Right lung (tissue), 5 donors: ENCODE measurements around the gene PNRC2. TPM values are rescaled to one million over a fixed set of nuclear protein-coding genes. Genes with fewer than 3 reads are reported as not detected.
"Not testable (repeated sequence)": the region's sequence is repeated elsewhere in the genome, so short reads cannot be mapped to it uniquely, and the experiment has no call there.

ENCODE experiments used
- DNase-seq, 2 donors: peaks; one replicate each; pipeline ENCODE4 v3.0.0-alpha.2; 2013
- polyA plus RNA-seq, 5 donors: library from polyadenylated mRNA; unstranded; fragments of 120-200 nt; gene quantifications; one replicate each; pipeline versions ENCODE4 v1.2.1 to v1.2.3, GENCODE V29; 2013; ENCODE audit warnings: inconsistent platforms in 1 of 5, low replicate concordance in 1 of 5; ENCODE audit not compliant: insufficient read length in 5 of 5, insufficient read depth in 1 of 5

PNRC2 gene
- polyA plus RNA-seq, 5 donors, result 209 to 306 (median 252) TPM

GRCh38 chr1:23979881-23980727 is 20.5 kb downstream of the PNRC2 start, which contains the start of gene SRSF10:
TSS of gene SRSF10 (minus strand) at chr1:23980327. CDS start at chr1:23980255, 72 bp downstream.
- DNase-seq, result peak; percentile 99

GRCh38 chr1:23980728-23981070 is 21.1 kb downstream of the PNRC2 start:
- DNase-seq, result no peak

- DNase-seq, result peak; percentile 67 to 71
Observed at GRCh38 chr1:23984417-23985186, 25.0 kb downstream of the PNRC2 start.

- DNase-seq, result not testable (repeated sequence)
Observed at GRCh38 chr1:23987038-23987437, 27.4 kb downstream of the PNRC2 start.

GRCh38 chr1:23989263-23989662 is 29.6 kb downstream of the PNRC2 start:
- no peak for DNase-seq

- DNase-seq, result not testable (repeated sequence)
Observed at GRCh38 chr1:23992011-23992410, 32.4 kb downstream of the PNRC2 start.

- DNase-seq, result no peak
Observed at GRCh38 chr1:23995431-23995837, 35.8 kb downstream of the PNRC2 start.

- DNase-seq, result no peak
Observed at GRCh38 chr1:23996700-23997229, 37.1 kb downstream of the PNRC2 start.

GRCh38 chr1:23997812-23998211 is 38.2 kb downstream of the PNRC2 start:
- DNase-seq, result no peak

- no peak for DNase-seq
Observed at GRCh38 chr1:23999156-23999671, 39.6 kb downstream of the PNRC2 start.

- DNase-seq, result no peak
Observed at GRCh38 chr1:24002695-24003094, 43.1 kb downstream of the PNRC2 start.

- no peak for DNase-seq
Observed at GRCh38 chr1:24003331-24003972, 43.8 kb downstream of the PNRC2 start.

- DNase-seq, result no peak
Observed at GRCh38 chr1:24004132-24004531, 44.5 kb downstream of the PNRC2 start.

GRCh38 chr1:24005163-24005562 is 45.5 kb downstream of the PNRC2 start:
- DNase-seq, result no peak

GRCh38 chr1:24007079-24007478 is 47.5 kb downstream of the PNRC2 start:
- no peak for DNase-seq

- not testable (repeated sequence) for DNase-seq
Observed at GRCh38 chr1:24008574-24009184, 49.1 kb downstream of the PNRC2 start.

- DNase-seq, result no peak
Observed at GRCh38 chr1:24009406-24009805, 49.8 kb downstream of the PNRC2 start.

GRCh38 chr1:24010650-24011049 is 51.0 kb downstream of the PNRC2 start:
- DNase-seq, result no peak

- not testable (repeated sequence) for DNase-seq
Observed at GRCh38 chr1:24012878-24013277, 53.2 kb downstream of the PNRC2 start.
